GM12873 (cell line): Measurements from ENCODE around the gene COL6A2.

ENCODE experiments used
- TF ChIP-seq, protein P1 (sequence below): IDR thresholded peaks from 2 replicates; pipeline ENCODE4 v1.5.1; 2012; ENCODE audit warnings: low read depth, mild to moderate bottlenecking, moderate library complexity, low read length, control low read depth; ENCODE audit not compliant: insufficient read depth; ENCODE audit errors: missing control alignments

COL6A2 gene

DNA sequence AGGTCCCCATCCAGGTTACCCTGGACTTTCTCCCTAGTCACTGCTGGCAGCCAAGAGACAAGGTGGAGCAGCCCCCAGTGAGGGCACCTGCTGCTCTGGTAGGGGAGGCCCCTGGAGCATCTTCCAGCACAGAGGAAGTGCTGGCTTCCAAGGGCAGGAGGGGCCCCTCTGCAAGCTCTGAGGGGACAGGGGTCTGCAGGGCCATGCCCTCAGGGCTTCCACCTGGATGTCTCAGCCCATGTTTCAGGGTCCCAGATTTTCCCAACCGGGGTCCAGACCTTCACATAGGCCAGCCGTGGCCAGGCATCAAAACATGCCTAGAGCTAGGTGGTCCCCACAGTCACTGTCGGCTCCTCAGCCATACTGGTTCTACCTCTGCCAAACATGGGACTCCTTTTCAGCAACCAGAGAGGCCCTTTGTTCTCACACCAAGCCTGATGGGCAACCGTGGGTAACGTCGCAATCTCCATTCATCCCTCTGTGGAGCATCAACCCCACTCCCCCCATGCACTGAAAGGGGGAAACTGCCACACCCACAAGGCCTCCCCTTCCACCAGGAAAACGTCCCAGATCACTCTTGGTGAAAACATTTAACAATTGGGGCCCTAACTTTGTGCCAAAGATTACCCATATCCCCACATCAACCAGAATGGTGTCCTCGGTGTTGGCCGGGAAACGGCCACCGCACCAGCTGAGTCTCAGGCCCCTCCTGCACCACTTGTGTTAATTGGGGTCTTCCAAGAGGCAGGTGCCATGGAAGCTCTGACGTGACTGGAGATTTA is 1.9 kb upstream of the COL6A2 start:
- TF ChIP-seq, protein P1, sequence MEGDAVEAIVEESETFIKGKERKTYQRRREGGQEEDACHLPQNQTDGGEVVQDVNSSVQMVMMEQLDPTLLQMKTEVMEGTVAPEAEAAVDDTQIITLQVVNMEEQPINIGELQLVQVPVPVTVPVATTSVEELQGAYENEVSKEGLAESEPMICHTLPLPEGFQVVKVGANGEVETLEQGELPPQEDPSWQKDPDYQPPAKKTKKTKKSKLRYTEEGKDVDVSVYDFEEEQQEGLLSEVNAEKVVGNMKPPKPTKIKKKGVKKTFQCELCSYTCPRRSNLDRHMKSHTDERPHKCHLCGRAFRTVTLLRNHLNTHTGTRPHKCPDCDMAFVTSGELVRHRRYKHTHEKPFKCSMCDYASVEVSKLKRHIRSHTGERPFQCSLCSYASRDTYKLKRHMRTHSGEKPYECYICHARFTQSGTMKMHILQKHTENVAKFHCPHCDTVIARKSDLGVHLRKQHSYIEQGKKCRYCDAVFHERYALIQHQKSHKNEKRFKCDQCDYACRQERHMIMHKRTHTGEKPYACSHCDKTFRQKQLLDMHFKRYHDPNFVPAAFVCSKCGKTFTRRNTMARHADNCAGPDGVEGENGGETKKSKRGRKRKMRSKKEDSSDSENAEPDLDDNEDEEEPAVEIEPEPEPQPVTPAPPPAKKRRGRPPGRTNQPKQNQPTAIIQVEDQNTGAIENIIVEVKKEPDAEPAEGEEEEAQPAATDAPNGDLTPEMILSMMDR = no peak

DNA sequence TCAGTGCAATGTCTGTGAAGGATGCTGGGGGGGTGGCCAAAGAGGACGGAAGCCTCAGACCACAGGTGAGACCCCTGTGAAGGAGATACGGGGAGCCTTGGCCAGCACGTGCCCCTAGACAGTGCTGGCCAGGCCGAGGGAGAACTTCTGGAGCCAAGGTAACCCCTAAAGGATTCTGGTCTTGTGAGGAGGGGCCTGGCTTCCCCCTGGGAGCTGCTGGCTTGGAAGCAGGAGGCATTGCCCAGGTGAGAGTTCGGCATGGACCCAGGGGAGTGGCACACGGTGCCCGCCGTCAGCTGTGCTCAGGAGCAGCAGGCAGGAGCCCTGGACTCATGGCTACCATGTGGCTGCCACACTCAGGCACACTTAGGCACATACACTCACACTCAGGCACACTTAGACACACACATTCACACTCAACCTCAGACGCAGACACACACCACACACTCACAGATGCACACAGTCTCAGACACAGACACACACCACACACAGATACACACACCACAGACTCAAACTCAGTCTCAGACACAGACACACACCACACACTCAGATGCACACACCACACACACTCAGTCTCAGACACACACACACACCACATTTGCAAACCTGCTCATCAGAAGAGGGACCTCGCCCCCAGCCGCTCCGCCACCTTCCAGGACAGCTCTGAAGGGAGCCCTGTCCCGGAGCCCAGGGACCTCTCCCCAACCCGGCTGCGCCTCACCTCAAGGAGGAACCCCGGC is 1.1 kb upstream of the COL6A2 start:
- TF ChIP-seq, protein P1 = no peak

DNA sequence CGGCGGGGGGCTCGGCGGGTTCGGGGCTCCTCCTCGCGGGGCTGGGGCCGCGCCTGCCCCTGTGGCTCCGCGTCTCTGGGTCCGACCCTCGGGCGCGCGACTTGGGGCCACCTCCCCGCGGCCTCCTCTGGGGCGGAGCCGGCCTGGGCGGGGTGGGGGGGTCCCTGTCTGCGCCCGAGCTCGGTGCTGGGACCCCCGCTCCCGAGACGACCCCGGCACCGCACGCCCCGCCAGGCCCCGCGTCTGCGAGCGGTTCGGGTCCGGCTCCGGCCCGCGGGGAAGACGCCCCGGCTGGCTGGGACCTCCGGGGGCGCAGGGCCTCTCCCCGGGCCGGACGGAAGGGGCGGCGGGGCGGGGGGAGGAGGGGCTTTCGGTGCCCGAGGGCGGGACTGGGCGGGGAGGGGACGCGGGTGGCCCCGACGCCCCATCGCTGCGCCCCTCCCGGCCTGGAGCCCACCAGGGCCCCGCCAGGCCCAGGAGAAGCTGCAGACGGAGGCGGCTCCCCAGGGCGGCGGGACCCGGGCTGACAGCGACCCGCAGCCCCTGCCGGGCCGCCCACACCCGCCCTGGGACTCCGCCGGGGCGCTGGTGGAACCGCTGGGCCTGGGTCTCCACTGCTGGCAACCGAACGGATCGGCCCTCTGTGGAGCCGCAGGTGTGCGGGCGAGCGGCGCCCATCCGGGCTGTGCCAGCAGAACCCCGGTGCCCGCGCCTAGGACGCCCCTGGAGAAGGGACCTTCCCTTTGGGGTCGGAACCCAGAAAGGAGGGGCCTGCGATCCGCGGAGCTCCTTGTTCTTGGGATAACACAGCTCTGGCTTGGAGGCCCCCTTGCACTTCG is 610 bp downstream of the COL6A2 start:
- TF ChIP-seq, protein P1 = no peak

DNA sequence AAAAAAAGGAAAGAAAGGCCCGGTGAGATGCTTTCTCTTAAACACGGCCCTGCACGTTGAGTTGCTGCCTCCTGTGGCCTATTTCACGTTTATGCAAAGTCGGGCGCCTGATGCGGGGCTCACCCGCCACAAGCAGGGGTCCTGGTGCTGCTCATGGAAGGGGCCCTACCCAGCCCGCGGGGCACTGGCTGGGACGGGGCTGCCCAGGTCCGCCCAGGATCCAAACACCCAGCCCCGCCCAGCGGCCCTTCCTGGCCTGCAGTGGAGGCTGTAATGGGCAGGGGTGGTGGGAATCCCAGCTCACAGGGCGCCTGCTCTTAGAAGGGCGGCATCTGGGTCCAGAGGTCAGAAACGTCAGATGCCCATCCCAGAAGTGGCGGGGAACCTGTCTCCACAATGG is 1.6 kb downstream of the COL6A2 start:
- TF ChIP-seq, protein P1 = no peak

DNA sequence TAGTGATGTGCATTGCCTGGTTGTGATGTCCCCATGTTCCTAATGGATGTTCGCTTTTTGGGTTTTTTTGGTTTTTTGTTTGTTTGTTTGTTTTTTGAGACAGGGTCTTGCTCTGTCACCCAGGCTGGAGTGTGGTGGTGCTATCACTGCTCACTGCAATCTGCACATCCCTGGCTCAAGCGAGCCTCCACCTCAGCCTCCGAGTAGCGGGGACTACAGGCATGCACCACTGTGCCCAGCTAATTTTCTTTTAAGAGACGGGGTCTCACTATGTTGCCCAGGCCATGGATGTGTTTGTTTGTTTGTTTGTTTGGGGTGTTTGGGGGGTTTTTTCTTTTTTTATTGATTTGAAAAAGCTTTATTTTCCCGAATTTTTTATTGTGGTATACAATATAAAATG is 2.1 kb downstream of the COL6A2 start:
- TF ChIP-seq, protein P1 = no peak

DNA sequence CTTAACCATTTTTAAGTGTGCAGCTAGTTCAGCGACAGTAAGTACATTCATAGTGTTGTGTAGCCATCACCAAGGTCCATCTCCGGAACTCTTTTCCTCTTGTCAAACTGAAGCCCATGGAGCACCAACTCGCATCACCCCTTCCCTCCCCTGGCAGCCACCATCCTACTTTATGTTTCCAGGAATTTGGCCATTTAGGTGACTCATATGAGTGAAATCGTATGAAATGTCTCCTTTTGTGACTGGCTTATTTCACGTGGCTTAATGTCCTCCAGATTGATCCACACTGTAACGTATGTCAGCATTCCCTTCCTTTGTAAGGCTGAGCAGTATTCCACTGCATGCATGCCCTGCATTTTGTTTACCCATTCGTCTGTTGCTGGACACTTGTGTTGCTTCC is 2.5 kb downstream of the COL6A2 start:
- TF ChIP-seq, protein P1 = no peak

DNA sequence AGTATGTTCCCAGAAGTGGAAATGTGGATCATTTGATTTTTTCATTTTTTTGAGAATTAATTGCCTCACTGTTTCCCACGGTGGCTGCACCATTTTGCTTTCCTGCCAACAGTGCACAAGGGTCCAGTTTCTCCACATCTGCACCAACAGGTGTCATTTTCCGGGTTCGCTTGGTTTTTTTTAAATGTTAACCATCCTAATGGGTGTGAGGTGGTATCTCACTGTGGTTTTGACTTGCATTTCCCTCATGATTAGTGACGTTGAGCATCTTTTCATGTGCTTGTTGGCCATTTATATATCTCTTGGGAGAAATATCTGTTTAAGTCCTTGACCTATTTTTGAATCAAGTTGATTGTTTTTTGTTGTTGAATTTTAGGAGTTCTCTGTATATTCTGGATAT is 3.0 kb downstream of the COL6A2 start:
- TF ChIP-seq, protein P1 = no peak
